Heart right ventricle (tissue), 16 donors: ENCODE measurements around the gene ANO9. TPM values are rescaled to one million over a fixed set of nuclear protein-coding genes. Genes with fewer than 3 reads are reported as not detected.

ENCODE experiments used
- ATAC-seq, 8 donors: fragments of 200-7000 bp; cut with Tn5 transposase; one replicate each; pipeline ENCODE4 v1.9.1; 2020; ENCODE audit warnings: mild to moderate bottlenecking in 8 of 8, moderate library complexity in 8 of 8, moderate number of reproducible peaks in 1 of 8
- DNase-seq, 2 donors: peaks; one replicate each; pipeline ENCODE4 v3.0.0-alpha.2; 2020
- H3K27ac ChIP-seq, 10 donors: fragments of 200-600 bp; sonication (generic) in 2 of 10; one replicate each; pipeline versions ENCODE4 v1.5.0 to v1.8.0; 2020 to 2022; ENCODE audit warnings: mild to moderate bottlenecking in 3 of 10
- H3K27me3 ChIP-seq, 7 donors: fragments of 200-600 bp; one replicate each; pipeline ENCODE4 v1.8.0; 2021 to 2022; ENCODE audit warnings: mild to moderate bottlenecking in 2 of 7
- H3K36me3 ChIP-seq, 9 donors: fragments of 200-600 bp; sonication (generic) in 1 of 9; one replicate each; pipeline versions ENCODE4 v1.5.0 to v1.8.0; 2020 to 2022; ENCODE audit warnings: mild to moderate bottlenecking in 2 of 9
- H3K4me1 ChIP-seq, 9 donors: fragments of 200-600 bp; sonication (generic) in 1 of 9; one replicate each; pipeline versions ENCODE4 v1.5.0 to v1.8.0; 2020 to 2022; ENCODE audit warnings: mild to moderate bottlenecking in 4 of 9
- H3K4me3 ChIP-seq, 10 donors: fragments of 200-600 bp; sonication (generic) in 2 of 10; one replicate each; pipeline versions ENCODE4 v1.5.0 to v1.8.0; 2020 to 2022; ENCODE audit warnings: mild to moderate bottlenecking in 7 of 10, moderate library complexity in 2 of 10
- H3K9me3 ChIP-seq, 11 donors: fragments of 200-600 bp in 10 of 11; sonication (generic) in 2 of 11; one replicate each; pipeline versions ENCODE4 v1.5.0 to v1.8.0; 2013 to 2022; ENCODE audit warnings: mild to moderate bottlenecking in 2 of 11, control low read depth in 1 of 11, moderate library complexity in 1 of 11
- CTCF ChIP-seq, 9 donors: fragments of 200-600 bp; sonication (generic) in 2 of 9; IDR thresholded peaks; one replicate each; pipeline versions ENCODE4 v1.5.0 to v1.8.0; 2021 to 2022; ENCODE audit warnings: antibody characterized with exemption in 9 of 9, mild to moderate bottlenecking in 5 of 9, moderate library complexity in 1 of 9
- WGBS, 2 donors: extraction: QIAGEN DNeasy Blood & Tissue Kit; methylation state at CpG; one replicate each; pipeline ENCODE4 v1.1.7; 2013; ENCODE audit warnings: inconsistent platforms in 1 of 2; 5-methylcytosine and 5-hydroxymethylcytosine counted together
- intact Hi-C, 10 donors: fragments of 100-400 bp; cut with DNase I; formaldehyde crosslinking; loops; one replicate each; pipeline versions ENCODE4 v1.11.1 to v1.14.2; 2022
- long read RNA-seq, 3 donors: library from polyadenylated mRNA; unstranded; transcript quantifications; one replicate each; pipeline ENCODE4 v2.0.0, GENCODE V29; 2020 to 2021
- polyA plus RNA-seq, 2 donors: library from polyadenylated mRNA; stranded (reverse); fragments of 200-250 nt; gene quantifications; one replicate each; pipeline ENCODE4 v1.2.3, GENCODE V29; 2013
- total RNA-seq, 10 donors: library from RNA; stranded (reverse); fragmentation: NEBNext Ultra II Directional in 3 of 10; extraction: Animal tissue kit (Norgen Biotek cat#: 25700) in 3 of 10; gene quantifications; one replicate each; pipeline versions ENCODE4 v1.2.1 to v1.2.4, GENCODE V29; 2021 to 2023
- donor health status: Arrhythmogenic right ventricular cardiomyopathy.
- donor health status: ischemic (EF 13 %, LVEDD 7.1; RV severe dilation, severe dysfunction).
- donor health status: healthy with polysubstance abuse.
- donor health status: DM: no; HTN: yes; CAD: no.
- donor health status: DM: no; HTN: no; CAD: no.
- donor health status: ischemic (EF 25% LVEDD 6.9; RV normal size, moderate dysfunction).
- donor health status: ischemic (EF 25% LVEDD 5.7; RV mildly dilated, moderate dysfunction).
- donor health status: healthy.
- donor health status: DM: yes; HTN: yes; CAD: no.
- donor health status: Ischemic cardiomyopathy.
- donor health status: ischemic (EF 35%, LVEDD 5.7; RV mildly dilated, moderate dysfunction).
- donor health status: nonischemic (EF 11% LVEDD 7.7; RV severe dilation, severe dysfunction).
- donor health status: DM: yes; HTN: yes; CAD: no.
- donor health status: PGD.
- donor health status: ischemic (EF 29% LVEDD 5.4; RV normal size, mild dysfunction).
- donor health status: nonischemic (EF 23%, LVEDD 6.1; RV moderate dilation, normal function).

The ANO9 gene
- total RNA-seq = 1 to 10 TPM in 1 of 10 donors, under 1 TPM in 5, not detected in 4; 0.05 to 2.3 (median 0.19) TPM
- under 1 TPM; 0.13 to 0.37 TPM for polyA plus RNA-seq
- long read RNA-seq, donor 1 = 0 reads
- long read RNA-seq, donor 2 = 0 reads
- long read RNA-seq, donor 3 = 0 reads

- H3K27me3 ChIP-seq = peaks cover 4 to 55% (median 32%) of the 10 kb centered on the region in 7 donors
- intact Hi-C loops = loop anchor here in 1 of 10 donors (10.0 kb wide), 1 partner anchor 77 kb away; the partner anchor contains the start of gene B4GALNT4
- WGBS, 2 donors = 13% methylated on average over 31 to 35 of the region's 35 CpGs
These were observed at the start of gene ANO9 for GRCh38 chr11:441418-442274. Gene ANO9, minus strand, starts transcription at chr11:442011. Its CDS starts 85 bp downstream, at chr11:441926.

GRCh38 chr11:491358-491757 lies 49.5 kb upstream of the ANO9 start:
- no peaks in the 10 kb centered on the region for H3K27me3 ChIP-seq
- no peak for ATAC-seq
- no peak for TF ChIP-seq CTCF (IDR thresholded peaks at IDR 0.05)
- H3K4me1 ChIP-seq = peaks cover 0 to 14% (median 0%) of the 10 kb centered on the region in 9 donors
- WGBS, 2 donors = 88 to 91% methylated on average over 7 of the region's 7 CpGs
- intact Hi-C loops = no loop called here
- H3K9me3 ChIP-seq = no peaks in the 10 kb centered on the region
- H3K36me3 ChIP-seq = peaks cover 0 to 82% (median 24%) of the 10 kb centered on the region in 9 donors
- H3K4me3 ChIP-seq = no peak overlapping the region
- H3K27ac ChIP-seq = no peak overlapping the region
- no peak for DNase-seq

More at GRCh38 chr11:441418-442274, at the start of gene ANO9:
- Histone ChIP-seq H3K36me3 (no peaks in the 10 kb centered on the region), H3K4me1 (peaks cover 0 to 13% (median 3%) of the 10 kb centered on the region in 9 donors), H3K27ac (peak within 1 kb of the TSS in 1 of 10 donors; percentile 44), H3K9me3 (no peaks in the 10 kb centered on the region), H3K4me3 (peak within 1 kb of the TSS in 1 of 10 donors; percentile 46)
- TF ChIP-seq CTCF (IDR thresholded peaks at IDR 0.05) = no peak
- ATAC-seq (no peak), DNase-seq (no peak)

GRCh38 chr11:490930-491260 lies 49.1 kb upstream of the ANO9 start:
- intact Hi-C loops = no loop called here
- H3K4me1 ChIP-seq = peaks cover 0 to 9% (median 0%) of the 10 kb centered on the region in 9 donors
- no peak overlapping the region for H3K27ac ChIP-seq
- H3K36me3 ChIP-seq = peaks cover 0 to 78% (median 21%) of the 10 kb centered on the region in 9 donors
- H3K4me3 ChIP-seq = no peak overlapping the region
- no peaks in the 10 kb centered on the region for H3K27me3 ChIP-seq
- no peak for ATAC-seq
- no peak for DNase-seq
- 91 to 92% methylated on average over 15 of the region's 15 CpGs for WGBS, 2 donors
- no peak for TF ChIP-seq CTCF (IDR thresholded peaks at IDR 0.05)
- H3K9me3 ChIP-seq = no peaks in the 10 kb centered on the region

GRCh38 chr11:490186-490929 lies 48.5 kb upstream of the ANO9 start:
- Histone ChIP-seq H3K4me3 (no peak overlapping the region), H3K27me3 (no peaks in the 10 kb centered on the region), H3K36me3 (peaks cover 0 to 72% (median 21%) of the 10 kb centered on the region in 9 donors), H3K9me3 (no peaks in the 10 kb centered on the region), H3K4me1 (peaks cover 0 to 4% (median 0%) of the 10 kb centered on the region in 9 donors), H3K27ac (no peak overlapping the region)
- intact Hi-C loops = no loop called here
- DNase-seq = no peak
- ATAC-seq = no peak
- 94 to 95% methylated on average over 38 of the region's 38 CpGs for WGBS, 2 donors
- TF ChIP-seq CTCF (IDR thresholded peaks at IDR 0.05) = no peak
